IPS-15b (cell line): ENCODE data around the gene MANBA.

Source experiments
- H3K27me3 ChIP-seq: one replicate; pipeline ENCODE4 v1.6.1; 2013; ENCODE audit warnings: low read length; ENCODE audit not compliant: control insufficient read depth, insufficient read depth
- H3K36me3 ChIP-seq: one replicate; pipeline ENCODE4 v1.6.1; 2013; ENCODE audit warnings: low read length; ENCODE audit not compliant: control insufficient read depth, insufficient read depth
- H3K4me1 ChIP-seq: one replicate; pipeline ENCODE4 v1.6.1; 2013; ENCODE audit warnings: mild to moderate bottlenecking, low read length; ENCODE audit not compliant: control insufficient read depth, insufficient read depth
- H3K4me3 ChIP-seq: one replicate; pipeline ENCODE4 v1.5.1; 2013; ENCODE audit warnings: low read depth, low read length
- H3K9ac ChIP-seq: one replicate; pipeline ENCODE4 v1.6.1; 2013; ENCODE audit warnings: low read depth, mild to moderate bottlenecking, low read length
- H3K9me3 ChIP-seq: one replicate; pipeline ENCODE4 v1.6.1; 2013; ENCODE audit warnings: mild to moderate bottlenecking, low read length; ENCODE audit not compliant: control insufficient read depth, insufficient read depth

The MANBA gene

DNA sequence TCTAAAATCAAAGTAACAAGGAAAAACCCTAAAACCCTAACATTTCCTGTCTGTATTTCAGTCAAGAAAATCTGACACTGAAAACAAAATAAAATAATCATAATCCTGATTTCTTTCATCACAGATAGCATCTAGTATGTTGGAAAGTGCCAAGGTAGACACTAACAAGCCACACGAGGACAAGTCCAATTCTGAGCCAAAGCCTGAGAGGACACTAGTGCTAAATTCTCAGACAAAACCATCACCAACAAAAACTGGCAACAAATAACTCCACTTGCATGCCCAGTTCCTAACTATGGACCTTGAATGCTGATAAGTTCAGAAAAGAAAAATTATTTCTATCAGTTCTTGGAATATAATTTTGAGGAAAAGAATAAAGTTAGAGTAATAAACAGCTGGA is 113.7 kb downstream of the MANBA start:
- Histone ChIP-seq H3K9ac (no peak overlapping the region), H3K4me1 (no peaks in the 10 kb centered on the region), H3K27me3 (no peaks in the 10 kb centered on the region), H3K9me3 (no peaks in the 10 kb centered on the region), H3K36me3 (no peaks in the 10 kb centered on the region), H3K4me3 (no peak overlapping the region)

DNA sequence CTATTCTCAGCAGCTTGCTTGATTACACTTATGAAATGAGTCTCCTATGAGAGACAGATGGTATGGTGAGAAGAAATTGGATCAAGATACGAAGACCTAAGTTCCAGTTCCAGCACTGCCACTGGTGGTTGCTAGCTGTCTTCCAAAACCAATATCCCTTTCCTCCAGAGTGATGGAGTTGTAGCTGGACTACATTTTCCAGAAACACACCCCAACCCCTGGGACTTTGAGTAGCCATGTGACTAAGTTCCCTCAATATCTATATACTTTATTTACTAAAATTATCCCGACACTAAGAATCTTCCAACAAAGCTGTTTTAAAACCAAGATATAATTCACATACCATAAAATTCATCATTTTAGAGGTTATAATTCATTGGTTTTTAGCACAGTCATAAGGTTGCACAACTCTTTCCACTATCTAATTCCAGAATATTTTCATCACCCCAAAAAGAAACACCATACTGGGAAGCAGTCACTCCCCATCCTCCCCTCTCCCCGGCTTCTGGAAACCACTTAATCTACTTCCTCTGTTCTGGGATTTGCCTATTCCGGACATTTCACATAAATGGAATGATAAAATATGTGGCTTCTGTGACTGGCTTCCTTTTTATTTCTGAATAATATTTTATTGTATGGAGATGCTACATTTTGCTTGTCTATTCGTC is 118.0 kb downstream of the MANBA start:
- peaks cover 7% of the 10 kb centered on the region for H3K36me3 ChIP-seq
- H3K4me1 ChIP-seq, result no peaks in the 10 kb centered on the region
- H3K9ac ChIP-seq, result no peak overlapping the region
- H3K4me3 ChIP-seq, result no peak overlapping the region
- no peaks in the 10 kb centered on the region for H3K27me3 ChIP-seq
- H3K9me3 ChIP-seq, result no peaks in the 10 kb centered on the region

DNA sequence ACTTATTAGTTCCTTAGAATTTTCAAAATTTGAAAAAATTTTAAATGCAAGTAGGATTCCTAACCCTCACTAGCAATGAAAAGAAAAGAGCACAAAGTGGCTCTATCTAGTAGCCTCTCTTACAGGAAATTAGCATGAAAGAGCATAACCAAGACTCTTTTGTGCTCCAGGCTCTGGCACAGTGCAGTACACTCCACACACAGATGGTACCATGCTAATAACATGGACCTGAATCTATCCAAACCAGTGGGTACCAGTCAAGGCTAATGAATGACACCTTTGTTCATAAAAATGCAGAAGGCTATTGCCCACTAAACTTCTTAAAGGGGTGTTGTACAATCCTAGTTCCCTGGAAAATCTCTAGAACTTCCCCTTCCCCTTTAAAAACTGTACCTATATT is 119.0 kb downstream of the MANBA start:
- Histone ChIP-seq H3K36me3 (peaks cover 7% of the 10 kb centered on the region), H3K9me3 (no peaks in the 10 kb centered on the region), H3K4me1 (no peaks in the 10 kb centered on the region), H3K9ac (no peak overlapping the region), H3K4me3 (no peak overlapping the region), H3K27me3 (no peaks in the 10 kb centered on the region)

DNA sequence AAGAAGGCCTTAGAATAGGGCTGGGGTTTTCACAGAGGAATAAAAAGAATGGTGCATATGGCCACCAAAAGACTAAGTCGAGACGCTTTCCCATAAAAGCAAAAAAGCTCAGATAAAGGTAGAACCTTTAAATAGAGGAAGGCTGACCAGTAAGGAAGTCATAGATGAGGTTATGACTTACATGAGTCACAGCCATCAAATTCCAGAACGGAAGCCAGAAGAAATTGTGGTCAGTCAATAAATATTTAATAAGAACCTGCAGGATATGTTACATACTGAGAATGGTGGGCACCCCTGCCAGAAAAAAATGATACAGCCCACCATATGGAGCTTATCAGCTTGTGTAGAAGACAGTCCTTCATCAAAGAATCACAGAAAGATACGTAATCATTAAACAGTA is 120.1 kb downstream of the MANBA start:
- H3K36me3 ChIP-seq, result peaks cover 7% of the 10 kb centered on the region
- no peak overlapping the region for H3K4me3 ChIP-seq
- H3K27me3 ChIP-seq, result no peaks in the 10 kb centered on the region
- no peak overlapping the region for H3K9ac ChIP-seq
- H3K9me3 ChIP-seq, result no peaks in the 10 kb centered on the region
- H3K4me1 ChIP-seq, result no peaks in the 10 kb centered on the region

DNA sequence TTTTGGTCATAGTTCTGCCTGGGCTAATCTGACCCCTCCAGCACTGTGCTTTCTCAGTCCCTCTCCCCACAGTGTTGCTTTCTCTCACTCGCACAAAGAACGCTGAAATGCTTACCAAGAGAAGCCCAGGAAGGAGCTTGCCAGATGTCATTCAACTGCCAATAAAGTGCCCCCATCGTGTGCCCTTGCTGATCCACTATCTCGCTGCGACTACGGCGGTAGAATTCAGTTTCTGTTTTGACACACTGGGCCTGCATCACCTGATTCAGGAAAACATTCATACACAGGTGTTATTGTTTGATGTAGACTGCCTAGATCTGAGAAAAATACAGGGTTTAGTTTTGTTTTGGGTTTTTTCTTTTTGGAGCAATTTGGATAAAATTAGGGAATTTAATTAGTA is 121.2 kb downstream of the MANBA start:
- H3K36me3 ChIP-seq, result peaks cover 10% of the 10 kb centered on the region
- H3K27me3 ChIP-seq, result no peaks in the 10 kb centered on the region
- no peak overlapping the region for H3K4me3 ChIP-seq
- no peaks in the 10 kb centered on the region for H3K9me3 ChIP-seq
- H3K9ac ChIP-seq, result no peak overlapping the region
- H3K4me1 ChIP-seq, result no peaks in the 10 kb centered on the region

DNA sequence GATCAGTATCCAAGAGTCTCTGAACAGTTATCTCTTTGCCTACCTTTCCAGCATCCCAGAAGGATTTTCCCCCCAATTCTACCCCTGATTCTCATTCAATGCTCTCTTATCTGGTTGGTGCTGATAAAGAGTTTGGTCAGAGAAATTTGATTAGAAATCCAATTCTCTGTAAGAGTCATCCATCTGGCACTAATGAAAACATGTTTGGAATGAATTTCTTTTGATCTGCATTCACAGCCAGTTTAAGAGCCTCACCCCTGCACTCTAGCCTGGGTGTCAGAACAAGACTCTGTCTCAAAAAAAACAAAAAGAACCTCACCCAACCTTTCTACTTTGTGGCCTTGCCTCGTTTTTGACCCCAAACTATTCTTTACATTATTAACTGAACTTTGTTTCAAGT is 122.1 kb downstream of the MANBA start:
- Histone ChIP-seq H3K9me3 (no peaks in the 10 kb centered on the region), H3K4me3 (no peak overlapping the region), H3K9ac (no peak overlapping the region), H3K27me3 (no peaks in the 10 kb centered on the region), H3K4me1 (no peaks in the 10 kb centered on the region), H3K36me3 (peaks cover 14% of the 10 kb centered on the region)

DNA sequence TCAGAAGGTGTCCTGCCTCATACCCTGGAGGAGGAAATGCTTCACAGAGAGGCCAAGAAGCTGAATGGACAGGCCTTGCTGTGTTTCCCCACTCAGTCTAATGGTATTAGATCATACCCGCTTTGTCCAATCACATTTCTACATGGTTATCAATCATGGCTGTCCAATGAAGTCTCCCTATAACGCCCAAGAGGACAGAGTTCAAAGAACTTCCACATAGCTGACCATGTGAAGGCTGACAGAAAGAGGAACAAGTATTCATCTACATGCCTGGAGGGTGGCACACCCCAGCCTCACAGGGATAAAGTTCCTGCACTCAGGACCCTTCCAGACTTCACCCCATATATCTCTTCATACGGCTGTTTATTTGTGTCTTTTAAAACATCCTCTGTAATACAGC is 123.4 kb downstream of the MANBA start:
- Histone ChIP-seq H3K9ac (no peak overlapping the region), H3K27me3 (no peaks in the 10 kb centered on the region), H3K9me3 (no peaks in the 10 kb centered on the region), H3K36me3 (peaks cover 16% of the 10 kb centered on the region), H3K4me3 (no peak overlapping the region), H3K4me1 (no peaks in the 10 kb centered on the region)

DNA sequence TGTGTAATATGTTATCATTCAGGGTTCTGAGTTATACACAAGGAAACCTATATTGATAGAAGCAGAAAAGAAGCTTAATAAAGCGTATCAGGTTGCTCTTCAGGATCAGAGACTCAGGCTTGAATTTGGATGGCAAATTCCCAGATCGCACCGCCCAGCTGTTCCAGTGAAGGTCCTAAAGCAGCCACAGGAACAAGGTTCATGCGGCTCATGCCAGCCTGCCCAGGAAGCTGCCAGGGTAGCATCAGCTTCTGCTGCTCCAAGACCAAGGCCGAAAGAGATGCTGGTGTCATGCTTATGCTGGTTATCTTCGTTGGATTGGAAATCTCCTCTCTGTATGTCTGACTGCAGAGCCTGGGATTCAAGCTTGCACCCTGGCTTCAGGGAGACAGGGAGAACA is 127.7 kb downstream of the MANBA start:
- Histone ChIP-seq H3K27me3 (no peaks in the 10 kb centered on the region), H3K9me3 (no peaks in the 10 kb centered on the region)

DNA sequence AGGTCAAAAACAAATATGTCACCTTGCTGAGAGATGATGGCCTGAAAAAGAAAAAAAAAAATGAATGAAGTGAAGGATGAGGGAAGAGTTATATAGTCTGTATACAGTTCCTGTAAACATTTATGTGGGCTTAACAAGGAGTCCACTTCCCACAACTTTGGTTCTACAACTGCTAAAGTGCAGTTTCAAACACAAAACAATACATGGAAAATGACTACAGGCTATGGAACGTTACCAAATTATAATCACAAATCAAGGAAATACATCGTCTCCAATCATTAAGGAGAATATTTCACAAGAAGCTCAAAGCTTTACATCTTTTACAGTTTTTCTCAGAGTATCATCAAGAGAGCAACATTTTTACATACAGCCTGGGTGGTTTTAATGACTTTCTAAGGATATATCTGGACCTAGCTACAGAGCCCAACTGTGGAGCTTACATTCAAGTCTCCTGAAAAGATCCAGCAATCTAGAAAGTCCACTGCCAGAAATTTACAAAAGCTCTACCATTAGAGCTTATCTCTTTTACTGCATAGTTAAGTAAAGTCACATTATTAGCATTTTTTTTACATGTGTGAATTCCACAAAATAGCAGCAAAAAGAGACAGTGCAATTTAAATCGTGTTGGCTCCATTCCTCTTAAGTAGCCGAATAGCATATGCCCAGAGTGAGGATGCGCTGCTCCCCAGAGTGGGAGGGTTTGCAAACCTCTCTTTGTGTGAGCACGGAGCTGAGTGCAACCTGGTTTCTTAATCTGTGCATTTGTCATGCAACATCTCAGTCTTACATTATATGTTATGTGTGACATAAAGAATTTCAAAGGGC is 128.3 kb downstream of the MANBA start:
- no peaks in the 10 kb centered on the region for H3K4me1 ChIP-seq
- H3K9me3 ChIP-seq, result no peaks in the 10 kb centered on the region
- peaks cover 9% of the 10 kb centered on the region for H3K36me3 ChIP-seq
- no peaks in the 10 kb centered on the region for H3K27me3 ChIP-seq
- H3K9ac ChIP-seq, result no peak overlapping the region
- no peak overlapping the region for H3K4me3 ChIP-seq

More for the DNA sequence above, 127.7 kb downstream of the MANBA start:
- H3K36me3 ChIP-seq, result peaks cover 10% of the 10 kb centered on the region
- H3K4me1 ChIP-seq, result no peaks in the 10 kb centered on the region
- no peak overlapping the region for H3K4me3 ChIP-seq
- no peak overlapping the region for H3K9ac ChIP-seq

DNA sequence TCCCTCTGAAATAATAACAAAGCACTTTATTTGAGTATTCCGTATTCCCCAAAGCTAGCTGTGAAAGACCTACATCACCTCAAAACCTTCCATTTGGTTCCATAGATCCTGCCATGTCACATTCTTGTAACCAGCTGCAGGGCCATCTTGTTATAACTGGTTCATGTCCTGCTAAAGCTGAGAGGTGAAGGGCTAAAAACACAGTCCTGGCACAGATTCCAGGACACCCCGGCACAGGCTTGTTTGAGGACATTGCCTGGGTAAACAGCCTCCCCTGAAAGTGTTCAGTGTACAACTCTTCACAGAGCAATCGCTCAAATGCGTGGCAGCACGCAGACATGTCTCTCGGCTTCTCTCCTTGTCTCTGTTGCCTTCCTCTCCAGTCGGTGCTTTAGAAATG is 129.2 kb downstream of the MANBA start:
- no peaks in the 10 kb centered on the region for H3K27me3 ChIP-seq
- no peaks in the 10 kb centered on the region for H3K4me1 ChIP-seq
- no peak overlapping the region for H3K4me3 ChIP-seq
- H3K9ac ChIP-seq, result no peak overlapping the region
- no peaks in the 10 kb centered on the region for H3K9me3 ChIP-seq
- peaks cover 9% of the 10 kb centered on the region for H3K36me3 ChIP-seq

DNA sequence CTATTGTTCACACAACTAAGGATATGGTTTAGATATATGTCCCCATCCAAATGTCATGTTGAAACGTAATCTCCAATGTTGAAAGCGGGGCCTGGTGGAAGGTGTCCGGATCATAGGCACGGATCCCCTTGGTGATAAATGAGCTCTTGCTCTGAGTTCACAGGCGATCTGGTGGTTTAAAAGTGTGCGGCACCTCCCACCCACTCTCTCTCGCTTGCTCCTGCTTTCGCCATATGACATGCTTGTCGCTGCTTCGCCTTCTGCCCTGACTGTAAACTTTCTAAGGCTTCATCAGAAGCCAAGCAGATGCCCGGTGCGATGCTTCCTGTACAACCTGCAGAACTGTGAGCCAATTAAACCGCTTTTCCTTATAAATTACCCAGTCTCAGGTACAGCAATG is 131.1 kb downstream of the MANBA start:
- Histone ChIP-seq H3K9ac (no peak overlapping the region), H3K36me3 (peaks cover 7% of the 10 kb centered on the region), H3K9me3 (no peaks in the 10 kb centered on the region), H3K4me1 (no peaks in the 10 kb centered on the region), H3K4me3 (no peak overlapping the region), H3K27me3 (no peaks in the 10 kb centered on the region)

DNA sequence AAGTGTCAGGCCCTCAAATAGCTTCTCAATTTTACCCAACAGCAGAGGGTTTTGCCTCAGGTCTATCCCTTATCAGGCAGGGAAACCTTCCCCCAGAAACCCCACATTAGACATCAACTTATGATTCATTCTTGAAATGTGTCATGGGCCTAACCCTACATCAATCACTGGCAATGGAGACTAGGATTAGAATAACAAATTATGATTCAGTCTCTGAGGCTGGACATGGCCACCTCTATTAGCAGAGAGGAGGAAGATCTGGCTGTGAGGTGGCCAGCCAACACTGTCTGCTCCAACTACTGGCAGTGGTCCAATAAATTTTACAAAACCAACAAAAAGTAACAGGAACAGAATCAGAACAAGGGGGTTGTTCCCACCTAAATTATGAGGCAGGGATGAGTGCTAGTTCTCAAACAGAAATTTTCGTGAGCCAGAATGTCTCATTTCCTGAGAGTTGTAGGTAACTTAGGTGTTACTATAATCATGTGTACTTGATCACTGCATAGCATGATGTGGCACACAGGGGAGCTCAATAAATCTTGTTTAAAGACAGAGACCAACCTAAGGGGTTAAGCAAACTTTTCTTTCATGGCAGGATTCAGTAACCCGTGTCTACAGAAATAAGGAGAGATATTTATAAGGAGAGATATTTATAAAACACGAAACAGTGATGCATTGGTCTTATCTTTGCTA is 132.8 kb downstream of the MANBA start:
- Histone ChIP-seq H3K9me3 (no peaks in the 10 kb centered on the region), H3K4me3 (no peak overlapping the region), H3K36me3 (peaks cover 2% of the 10 kb centered on the region), H3K27me3 (no peaks in the 10 kb centered on the region), H3K9ac (no peak overlapping the region), H3K4me1 (no peaks in the 10 kb centered on the region)
